Measurements from ENCODE around the gene SDC1. TPM values are rescaled to one million over a fixed set of nuclear protein-coding genes. Genes with fewer than 3 reads are reported as not detected.

The SDC1 gene
- total and polyA plus RNA-seq, 9 donors: 6.3 to 37.9 (median 13.9) TPM

- WGBS (ENCODE audit: insufficient coverage): 100% methylated on average over 1 of the region's 1 CpG
- Histone ChIP-seq H3K36me3 (ENCODE audit: control insufficient read depth, insufficient read depth, low read length) (no peaks in the 10 kb centered on the region), H3K4me1 (ENCODE audit: control insufficient read depth, insufficient read depth, low read length) (peaks cover 13% of the 10 kb centered on the region), H3K9me3 (replicated peaks; ENCODE audit: control insufficient read depth, low read depth, low read length) (no peaks in the 10 kb centered on the region), H3K4me3 (ENCODE audit: low read length) (no peak overlapping the region), H3K27me3 (ENCODE audit: control insufficient read depth, insufficient read depth, low read length) (peaks cover 28% of the 10 kb centered on the region), H3K27ac (ENCODE audit: low read length) (no peak overlapping the region)
- DNase-seq: no peak
Measured at GRCh38 chr2:20222014-20222768, 2.7 kb downstream of the SDC1 start.

DNA sequence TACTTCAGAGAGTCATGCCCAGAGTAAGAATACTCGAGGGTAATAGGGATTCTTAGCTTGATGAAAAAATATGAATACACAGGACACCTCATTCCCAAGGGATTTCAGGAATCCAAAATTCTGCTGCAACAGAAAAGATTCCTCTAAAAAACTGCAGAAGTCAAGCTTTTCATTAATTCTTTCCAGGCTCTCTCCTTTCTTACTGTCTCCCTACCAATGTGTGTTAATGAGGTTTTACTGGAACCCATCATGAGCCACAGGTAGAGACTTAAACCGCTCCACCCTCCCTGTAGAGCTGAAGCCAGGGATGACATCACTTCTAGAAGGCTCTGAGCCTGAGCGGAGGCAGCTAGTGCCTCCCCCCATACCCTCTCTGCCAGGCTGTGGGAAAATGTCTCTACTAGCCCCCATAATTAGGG lies 3.4 kb downstream of the SDC1 start:
- no peak for DNase-seq
- Histone ChIP-seq H3K4me1 (ENCODE audit: control insufficient read depth, insufficient read depth, low read length) (peaks cover 13% of the 10 kb centered on the region), H3K27ac (ENCODE audit: low read length) (no peak overlapping the region), H3K9me3 (replicated peaks; ENCODE audit: control insufficient read depth, low read depth, low read length) (no peaks in the 10 kb centered on the region), H3K36me3 (ENCODE audit: control insufficient read depth, insufficient read depth, low read length) (no peaks in the 10 kb centered on the region), H3K4me3 (ENCODE audit: low read length) (no peak overlapping the region), H3K27me3 (ENCODE audit: control insufficient read depth, insufficient read depth, low read length) (peaks cover 28% of the 10 kb centered on the region)
- no CpG with 5 or more reads among the region's 3 CpGs for WGBS (ENCODE audit: insufficient coverage)

DNA sequence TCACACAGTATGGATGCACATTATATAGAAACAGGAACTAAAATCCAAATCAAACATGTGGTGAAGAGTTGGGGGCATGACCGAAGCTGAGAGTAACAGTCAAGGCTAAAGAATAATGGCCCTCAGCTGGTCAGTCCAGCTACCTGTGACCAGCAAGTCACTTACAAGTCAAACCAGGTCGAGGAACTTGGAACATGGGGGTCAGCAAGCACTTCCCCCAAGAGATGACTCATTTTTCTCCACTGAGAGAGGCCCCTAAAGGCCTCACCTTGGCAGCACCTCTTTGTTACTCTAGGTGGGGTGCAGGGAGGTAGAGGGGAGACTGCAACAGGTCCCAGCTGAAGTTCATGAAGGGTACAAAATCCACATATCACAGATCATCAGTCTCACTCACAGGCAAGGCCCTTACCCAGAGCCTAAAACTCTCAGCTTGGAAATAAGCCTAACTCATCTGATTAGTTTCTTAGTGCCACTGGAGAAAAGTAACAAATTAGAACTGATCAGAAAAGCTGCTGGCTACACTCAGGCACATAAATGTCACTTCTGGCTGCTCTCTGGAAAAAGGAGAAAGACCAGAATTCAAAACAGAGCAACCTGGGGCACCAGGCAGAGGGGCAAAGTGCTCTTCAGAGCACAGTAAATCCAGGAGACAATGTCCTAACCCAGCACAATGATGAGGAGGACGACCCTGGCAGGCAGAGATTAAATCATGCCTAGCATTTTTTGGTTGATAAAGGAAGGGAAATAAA lies 4.0 kb downstream of the SDC1 start:
- no peak overlapping the region for H3K27ac ChIP-seq (ENCODE audit: low read length)
- H3K27me3 ChIP-seq (ENCODE audit: control insufficient read depth, insufficient read depth, low read length): peaks cover 23% of the 10 kb centered on the region

DNA sequence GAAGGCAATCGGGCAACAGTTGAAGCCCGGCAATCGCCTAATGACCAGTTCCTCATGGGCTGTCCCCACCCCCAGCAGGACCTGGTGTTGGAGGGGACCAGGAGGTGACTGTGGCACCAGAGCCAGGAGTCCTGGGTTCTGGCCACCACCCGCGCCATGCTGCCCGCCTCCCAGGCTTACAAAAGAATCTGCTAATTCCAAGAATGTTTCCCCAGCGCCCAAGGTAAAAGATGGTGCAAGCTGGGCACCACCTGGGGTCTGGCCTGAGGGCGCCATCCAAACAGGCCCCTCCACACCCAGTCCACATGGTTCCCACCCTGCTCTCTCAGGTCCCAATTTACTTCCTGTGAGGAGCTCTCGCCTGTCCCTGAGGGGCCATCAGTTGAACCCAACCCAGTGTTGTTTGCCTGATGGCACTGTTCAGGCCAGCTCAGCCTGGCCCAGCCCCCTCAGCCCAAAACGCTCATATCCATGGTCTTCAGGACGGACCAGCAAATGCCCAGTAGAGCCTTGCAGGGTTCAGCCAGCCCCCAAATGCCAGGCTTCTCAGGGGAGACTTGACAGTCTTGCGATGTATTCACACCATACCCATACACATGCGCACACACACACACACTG lies 5.1 kb downstream of the SDC1 start:
- Histone ChIP-seq H3K27me3 (ENCODE audit: control insufficient read depth, insufficient read depth, low read length) (peaks cover 19% of the 10 kb centered on the region), H3K27ac (ENCODE audit: low read length) (no peak overlapping the region), H3K9me3 (replicated peaks; ENCODE audit: control insufficient read depth, low read depth, low read length) (no peaks in the 10 kb centered on the region), H3K4me3 (ENCODE audit: low read length) (no peak overlapping the region), H3K36me3 (ENCODE audit: control insufficient read depth, insufficient read depth, low read length) (no peaks in the 10 kb centered on the region), H3K4me1 (ENCODE audit: control insufficient read depth, insufficient read depth, low read length) (peaks cover 8% of the 10 kb centered on the region)
- WGBS (ENCODE audit: insufficient coverage): 96% methylated on average over 11 of the region's 13 CpGs
- DNase-seq: no peak

More for the DNA sequence above, 4.0 kb downstream of the SDC1 start:
- Histone ChIP-seq H3K36me3 (ENCODE audit: control insufficient read depth, insufficient read depth, low read length) (no peaks in the 10 kb centered on the region), H3K4me1 (ENCODE audit: control insufficient read depth, insufficient read depth, low read length) (peaks cover 13% of the 10 kb centered on the region), H3K4me3 (ENCODE audit: low read length) (no peak overlapping the region), H3K9me3 (replicated peaks; ENCODE audit: control insufficient read depth, low read depth, low read length) (no peaks in the 10 kb centered on the region)
- WGBS (ENCODE audit: insufficient coverage): 80% methylated on average over 1 of the region's 3 CpGs
- no peak for DNase-seq

- Histone ChIP-seq H3K4me3 (ENCODE audit: low read length) (no peak overlapping the region), H3K9me3 (replicated peaks; ENCODE audit: control insufficient read depth, low read depth, low read length) (no peaks in the 10 kb centered on the region), H3K27ac (ENCODE audit: low read length) (no peak overlapping the region), H3K4me1 (ENCODE audit: control insufficient read depth, insufficient read depth, low read length) (peaks cover 5% of the 10 kb centered on the region), H3K27me3 (ENCODE audit: control insufficient read depth, insufficient read depth, low read length) (peaks cover 16% of the 10 kb centered on the region), H3K36me3 (ENCODE audit: control insufficient read depth, insufficient read depth, low read length) (no peaks in the 10 kb centered on the region)
- DNase-seq: no peak
- 78% methylated on average over 10 of the region's 20 CpGs for WGBS (ENCODE audit: insufficient coverage)
Measured at GRCh38 chr2:20218331-20219320, 6.3 kb downstream of the SDC1 start.

DNA sequence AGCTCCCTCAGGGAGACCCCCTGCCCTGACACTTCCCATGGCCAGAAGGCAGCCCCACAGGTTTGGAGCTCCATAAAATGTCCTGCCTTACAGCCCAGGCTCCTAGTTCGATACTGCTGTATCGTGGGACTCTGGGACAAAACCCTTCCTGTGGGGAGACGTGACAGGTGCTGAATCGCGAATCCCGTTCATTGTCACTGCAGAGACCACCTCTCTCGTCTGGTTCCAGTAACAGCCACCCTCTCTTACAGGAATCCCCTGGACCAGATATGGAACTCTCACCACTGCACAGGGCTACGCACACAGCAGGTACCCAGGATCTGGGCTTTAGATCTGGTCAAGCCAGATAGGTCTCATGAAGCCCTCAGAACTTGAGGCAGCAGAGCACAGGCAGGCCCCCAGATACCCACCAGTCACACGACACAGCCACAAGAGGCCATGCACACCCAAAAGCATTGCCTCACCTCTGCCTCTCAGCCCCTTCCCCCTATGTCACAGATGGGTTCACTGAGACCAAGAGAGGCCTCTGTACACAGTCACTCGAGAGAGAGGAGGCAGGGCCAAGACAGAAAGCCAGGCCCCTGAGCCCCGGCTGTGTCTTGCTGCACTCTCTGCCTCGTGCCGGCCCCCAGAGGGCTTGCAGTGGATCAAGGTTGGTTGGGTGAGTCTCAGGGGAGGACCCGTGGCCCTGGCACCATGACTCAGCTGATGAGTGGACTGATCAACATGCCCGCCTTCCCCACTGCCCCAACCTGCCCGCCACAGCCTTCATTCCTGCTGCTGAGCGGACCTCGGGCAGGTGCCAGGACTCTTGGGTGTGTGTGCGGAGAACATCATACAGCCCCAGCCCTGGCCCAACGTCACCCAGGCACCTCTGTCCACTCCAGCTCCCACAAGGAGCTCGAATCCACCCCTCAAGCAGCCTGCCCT lies 7.6 kb downstream of the SDC1 start:
- no peak overlapping the region for H3K27ac ChIP-seq (ENCODE audit: low read length)

GRCh38 chr2:20216130-20217025 lies 8.6 kb downstream of the SDC1 start:
- 85% methylated on average over 21 of the region's 22 CpGs for WGBS (ENCODE audit: insufficient coverage)
- no peaks in the 10 kb centered on the region for H3K9me3 ChIP-seq (replicated peaks; ENCODE audit: control insufficient read depth, low read depth, low read length)

More for the DNA sequence above, 7.6 kb downstream of the SDC1 start:
- Histone ChIP-seq H3K27me3 (ENCODE audit: control insufficient read depth, insufficient read depth, low read length) (peaks cover 3% of the 10 kb centered on the region), H3K4me3 (ENCODE audit: low read length) (no peak overlapping the region), H3K36me3 (ENCODE audit: control insufficient read depth, insufficient read depth, low read length) (no peaks in the 10 kb centered on the region), H3K9me3 (replicated peaks; ENCODE audit: control insufficient read depth, low read depth, low read length) (no peaks in the 10 kb centered on the region), H3K4me1 (ENCODE audit: control insufficient read depth, insufficient read depth, low read length) (peaks cover 7% of the 10 kb centered on the region)
- DNase-seq: no peak
- WGBS (ENCODE audit: insufficient coverage): 87% methylated on average over 20 of the region's 21 CpGs

GRCh38 chr2:20215183-20216040 lies 9.5 kb downstream of the SDC1 start:
- Histone ChIP-seq H3K4me1 (ENCODE audit: control insufficient read depth, insufficient read depth, low read length) (peaks cover 8% of the 10 kb centered on the region), H3K36me3 (ENCODE audit: control insufficient read depth, insufficient read depth, low read length) (no peaks in the 10 kb centered on the region), H3K27ac (ENCODE audit: low read length) (no peak overlapping the region), H3K27me3 (ENCODE audit: control insufficient read depth, insufficient read depth, low read length) (no peaks in the 10 kb centered on the region), H3K4me3 (ENCODE audit: low read length) (no peak overlapping the region), H3K9me3 (replicated peaks; ENCODE audit: control insufficient read depth, low read depth, low read length) (no peaks in the 10 kb centered on the region)
- WGBS (ENCODE audit: insufficient coverage): 82% methylated on average over 12 of the region's 13 CpGs
- no peak for DNase-seq

More at GRCh38 chr2:20216130-20217025, 8.6 kb downstream of the SDC1 start:
- Histone ChIP-seq H3K27me3 (ENCODE audit: control insufficient read depth, insufficient read depth, low read length) (no peaks in the 10 kb centered on the region), H3K4me3 (ENCODE audit: low read length) (no peak overlapping the region), H3K36me3 (ENCODE audit: control insufficient read depth, insufficient read depth, low read length) (no peaks in the 10 kb centered on the region), H3K4me1 (ENCODE audit: control insufficient read depth, insufficient read depth, low read length) (peaks cover 8% of the 10 kb centered on the region), H3K27ac (ENCODE audit: low read length) (no peak overlapping the region)
- DNase-seq: no peak

Data from muscle of leg (tissue), 11 donors.